GM12878 (cell line): ENCODE measurements around the gene POLA1. TPM values are rescaled to one million over a fixed set of nuclear protein-coding genes. Genes with fewer than 3 reads are reported as not detected.

Source experiments
- ATAC-seq: fragments of 200-7000 bp; cut with Tn5 transposase; 3 replicates; pipeline ENCODE4 v1.9.1; 2020; ENCODE audit warnings: mild to moderate bottlenecking, moderate library complexity
- BruUV-seq: library from RNA; stranded (reverse); fragments of 400-500 nt; replicated peaks from 2 replicates; lab custom pipeline; 2021; lab: Mats Ljungman, UMichigan
- CTCF ChIA-PET: fragments of 300-600 bp; sonication (Branson Sonifier 250); formaldehyde crosslinking; extraction: SDS; loops from one replicate; lab custom pipeline; 2021; ENCODE audit warnings: inconsistent platforms; lab: Yijun Ruan, JAX
- POLR2A ChIA-PET: fragments of 350-600 bp; formaldehyde crosslinking; extraction: SDS; loops from one replicate; lab custom pipeline; 2021; ENCODE audit warnings: inconsistent platforms; lab: Charles Lee
- RAD21 ChIA-PET: fragments of 300-600 bp; sonication (Branson Sonifier 250); formaldehyde crosslinking; loops from one replicate; lab custom pipeline; 2023; ENCODE audit warnings: antibody characterized with exemption; ENCODE audit not compliant: unreplicated experiment; lab: Charles Lee
- SMC1A ChIA-PET: fragments of 300-600 bp; sonication (Branson Sonifier 250); formaldehyde crosslinking; loops from one replicate; lab custom pipeline; 2023; ENCODE audit not compliant: unreplicated experiment, uncharacterized antibody; lab: Charles Lee
- DNase-seq: peaks from one replicate; pipeline ENCODE4 v3.0.0-alpha.2; 2011; ENCODE audit warnings: low read depth, low spot score
- FAIRE-seq: peaks from 3 replicates; lab custom pipeline; 2011; peaks lifted over from hg19 to GRCh38; lab: Jason Lieb, UNC
- H2AFZ ChIP-seq: 2 replicates; pipeline ENCODE4 v1.6.0; 2011; ENCODE audit warnings: low read depth, low read length, control low read depth; ENCODE audit not compliant: control insufficient read depth
- H3K27ac ChIP-seq: 2 replicates; pipeline ENCODE4 v1.5.1; 2011; ENCODE audit warnings: control low read depth; ENCODE audit not compliant: control insufficient read depth, insufficient read depth
- H3K27me3 ChIP-seq, 2 experiments: replicated peaks in 1 of 2; 2 replicates each; pipeline versions ENCODE4 v1.6.0 to v1.6.1; 2011; ENCODE audit warnings: low read length in 1 of 2; ENCODE audit not compliant: control insufficient read depth in 2 of 2, insufficient read depth in 2 of 2
- H3K36me3 ChIP-seq, 2 experiments: 2 replicates each; pipeline ENCODE4 v1.5.1; 2011; ENCODE audit warnings: low read length in 1 of 2; ENCODE audit not compliant: control insufficient read depth in 2 of 2, insufficient read depth in 2 of 2
- H3K4me1 ChIP-seq: 2 replicates; pipeline ENCODE4 v1.6.1; 2011; ENCODE audit warnings: mild to moderate bottlenecking, low read length, moderate library complexity, mixed read lengths; ENCODE audit not compliant: control insufficient read depth, insufficient read depth
- H3K4me2 ChIP-seq: 2 replicates; pipeline ENCODE4 v1.6.0; 2011; ENCODE audit warnings: control low read depth; ENCODE audit not compliant: control insufficient read depth, insufficient read depth
- H3K4me3 ChIP-seq: fragments of 200-600 bp; sonication (generic); 2 replicates; pipeline ENCODE4 v1.5.1; 2016
- H3K79me2 ChIP-seq: 2 replicates; pipeline ENCODE4 v1.6.0; 2011; ENCODE audit warnings: low read length; ENCODE audit not compliant: control insufficient read depth, insufficient read depth
- H3K9ac ChIP-seq: 2 replicates; pipeline ENCODE4 v1.8.0; 2011; ENCODE audit warnings: low read length, control low read depth, mixed read lengths; ENCODE audit not compliant: control insufficient read depth, insufficient read depth
- H3K9me3 ChIP-seq: replicated peaks from 3 replicates; pipeline ENCODE4 v1.5.1; 2011; ENCODE audit warnings: mild to moderate bottlenecking, low read length; ENCODE audit not compliant: control insufficient read depth, insufficient read depth
- H4K20me1 ChIP-seq: 2 replicates; pipeline ENCODE4 v1.6.0; 2011; ENCODE audit not compliant: control insufficient read depth, insufficient read depth
- ATF3 ChIP-seq: IDR thresholded peaks from 2 replicates; pipeline ENCODE4 v1.6.1; 2011; ENCODE audit warnings: low read depth, mild to moderate bottlenecking, low read length, moderate library complexity, borderline replicate concordance; ENCODE audit errors: extremely low read depth
- E2F8 ChIP-seq: fragments of 450-650 bp; IDR thresholded peaks from 2 replicates; pipeline ENCODE4 v1.6.1; 2018; ENCODE audit warnings: mild to moderate bottlenecking, low read depth, moderate library complexity; ENCODE audit not compliant: partially characterized antibody
- FOXM1 ChIP-seq: IDR thresholded peaks from 2 replicates; pipeline ENCODE4 v1.6.1; 2012; ENCODE audit warnings: low read depth, mild to moderate bottlenecking, inconsistent platforms, low read length, moderate library complexity
- GABPA ChIP-seq: IDR thresholded peaks from 2 replicates; pipeline ENCODE4 v1.6.1; 2014; ENCODE audit warnings: antibody characterized with exemption, low read depth, mild to moderate bottlenecking, inconsistent platforms
- KLF5 ChIP-seq: fragments of 450-650 bp; IDR thresholded peaks from 2 replicates; pipeline ENCODE4 v1.6.1; 2014; ENCODE audit warnings: mild to moderate bottlenecking; ENCODE audit not compliant: partially characterized antibody
- MAX ChIP-seq: IDR thresholded peaks from 2 replicates; pipeline ENCODE4 v1.6.1; 2012; ENCODE audit warnings: low read depth, low read length, improper control_type of control experiment
- NR2C2 ChIP-seq: IDR thresholded peaks from 2 replicates; pipeline ENCODE4 v1.6.1; 2011; ENCODE audit warnings: borderline replicate concordance, low read depth; ENCODE audit not compliant: control insufficient read depth, insufficient read length
- RELA ChIP-seq: fragments of 450-650 bp; IDR thresholded peaks from 2 replicates; pipeline ENCODE4 v1.8.0; 2014; ENCODE audit warnings: borderline replicate concordance; ENCODE audit not compliant: partially characterized antibody
- SMAD5 ChIP-seq: IDR thresholded peaks from 2 replicates; pipeline ENCODE4 v1.6.1; 2016; ENCODE audit warnings: antibody characterized with exemption, low read depth
- SPI1 ChIP-seq: IDR thresholded peaks from 2 replicates; pipeline ENCODE4 v1.6.1; 2011; ENCODE audit warnings: low read depth, mild to moderate bottlenecking, low read length, moderate library complexity, borderline replicate concordance; ENCODE audit not compliant: insufficient read depth
- SUPT20H ChIP-seq: IDR thresholded peaks from 2 replicates; pipeline ENCODE4 v1.6.1; 2011; ENCODE audit warnings: low read depth, mild to moderate bottlenecking, low read length, moderate library complexity, borderline replicate concordance; ENCODE audit not compliant: control insufficient read depth
- TARDBP ChIP-seq: IDR thresholded peaks from 2 replicates; pipeline ENCODE4 v1.6.1; 2016; ENCODE audit warnings: borderline replicate concordance
- ZNF217 ChIP-seq: fragments of 450-650 bp; IDR thresholded peaks from 2 replicates; pipeline ENCODE4 v1.6.1; 2017; ENCODE audit warnings: antibody characterized with exemption, mild to moderate bottlenecking
- WGBS: methylation state at CpG from one replicate; pipeline ENCODE4 v1.1.6; 2016; ENCODE audit warnings: low lambda C conversion rate; ENCODE audit not compliant: insufficient replicate concordance, insufficient coverage; ENCODE audit errors: missing lambda C conversion rate; 5-methylcytosine and 5-hydroxymethylcytosine counted together
- in situ Hi-C: fragments of 300-500 bp; cut with MboI; formaldehyde crosslinking; loops from 9 replicates; pipeline ENCODE4 v1.14.3; 2018; ENCODE audit warnings: mixed read lengths
- intact Hi-C: fragments of 100-400 bp; cut with micrococcal nuclease; formaldehyde crosslinking; loops from one replicate; pipeline ENCODE4 v1.14.2; 2022; ENCODE audit not compliant: unreplicated experiment
- polyA plus RNA-seq, 11 experiments: library from polyadenylated mRNA; depleted of rRNA in 4 of 11; unstranded in 6 of 11; stranded (reverse) in 5 of 11; fragments of >200 nt; fragmentation: Nextera tagmentation in 4 of 11; fragmentation: Illumina TruSeq in 1 of 11; extraction: Ambion mirVana in 4 of 11; extraction: Trizol in 1 of 11; gene quantifications; 1 replicate in 1 of 11; 2 replicates in 10 of 11; pipeline versions ENCODE4 v1.2.1 to v1.2.3, GENCODE V29; 2011 to 2016; ENCODE audit warnings: inconsistent platforms in 2 of 11, missing spikeins in 2 of 11, low read depth in 1 of 11
- total RNA-seq, 4 experiments: library from RNA; depleted of rRNA in 3 of 4; stranded (reverse); fragments of >200 nt in 3 of 4; fragmentation: Illumina TruSeq in 1 of 4; extraction: Trizol in 1 of 4; gene quantifications; 2 replicates each; pipeline versions ENCODE4 v1.2.1 to v1.2.3, GENCODE V29; 2013 to 2021

Gene POLA1
- total and polyA plus RNA-seq, 10 of the 15 experiments (the other 5 are each of a cell fraction or from before 2014, with no cell fraction given) = 6.5 to 34.7 (median 24.8) TPM

DNA sequence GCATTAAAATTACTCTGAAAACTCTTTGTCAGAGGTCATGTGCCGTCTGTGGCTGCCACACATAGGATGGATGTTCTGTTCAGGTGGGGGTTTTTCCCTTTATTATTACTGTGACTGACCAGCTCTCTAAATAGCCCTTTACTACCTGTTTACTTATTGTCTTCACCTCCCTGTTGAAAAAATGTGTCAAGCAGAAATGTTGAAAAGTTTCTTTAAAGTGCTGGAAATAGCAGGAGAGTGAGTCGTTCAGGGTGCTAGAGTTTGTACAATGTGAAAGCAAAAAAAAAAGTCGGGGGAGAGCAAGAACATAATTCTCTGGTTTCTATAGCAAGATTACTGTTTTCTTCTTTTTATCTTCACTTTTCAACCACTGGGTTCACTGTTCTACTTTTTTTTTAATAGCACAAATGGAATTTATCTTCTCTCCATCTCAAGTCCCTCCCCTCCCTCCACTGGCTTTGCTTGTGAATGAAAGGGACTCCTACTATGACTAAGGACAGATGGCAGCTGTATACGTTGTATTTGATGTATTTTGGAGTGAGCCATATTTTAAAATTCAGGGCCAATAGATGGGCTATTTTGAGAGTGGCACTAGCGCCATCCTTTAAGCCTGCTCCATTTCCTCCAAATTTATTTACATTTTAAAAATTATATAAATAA lies 288.7 kb downstream of the POLA1 start:
- Histone ChIP-seq H3K36me3 (no peaks in the 10 kb centered on the region), H2AFZ (no peak overlapping the region), H3K9me3 (no peaks in the 10 kb centered on the region), H3K4me3 (no peak overlapping the region), H3K27ac (no peak overlapping the region), H3K79me2 (no peaks in the 10 kb centered on the region), H4K20me1 (no peaks in the 10 kb centered on the region), H3K4me1 (no peaks in the 10 kb centered on the region), H3K27me3 (no peaks in the 10 kb centered on the region), H3K4me2 (no peak overlapping the region), H3K9ac (no peak overlapping the region)
- CTCF ChIA-PET = no interaction called here
- RAD21 ChIA-PET = no interaction called here
- BruUV-seq = no TSS peak
- WGBS = 23% methylated on average over 5 of the region's 5 CpGs
- in situ Hi-C loops = no loop called here
- TF ChIP-seq SPI1 = no peak
- SMC1A ChIA-PET = interaction anchor here (0.5 kb wide), 1 partner anchor 28 kb away, joined by 3 read pairs; no protein-coding TSS in a partner anchor
- intact Hi-C loops = no loop called here
- no peak for FAIRE-seq
- POLR2A ChIA-PET = no interaction called here
- ATAC-seq = no peak
- DNase-seq = no peak

DNA sequence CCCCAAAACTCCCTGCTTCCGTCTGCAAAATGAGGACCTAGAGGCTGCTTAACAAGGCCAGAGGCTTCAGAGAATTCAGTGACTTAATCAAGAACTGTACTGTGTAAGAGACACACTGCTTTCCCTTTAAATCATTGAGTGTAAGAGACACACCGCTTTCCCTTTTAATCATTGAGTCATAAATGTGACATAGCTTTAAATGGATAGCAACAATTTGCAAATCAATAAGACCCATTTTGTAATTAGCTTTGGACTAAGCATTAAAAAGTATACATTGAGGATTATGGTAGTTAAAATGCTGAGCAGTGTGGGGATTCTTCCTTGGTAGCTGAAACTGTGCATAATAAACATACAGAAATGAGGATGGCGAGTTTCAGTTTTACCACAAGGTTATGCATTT lies 290.2 kb downstream of the POLA1 start:
- Histone ChIP-seq H3K4me2 (no peak overlapping the region), H3K9ac (no peak overlapping the region), H3K27ac (no peak overlapping the region), H3K36me3 (no peaks in the 10 kb centered on the region), H4K20me1 (no peaks in the 10 kb centered on the region), H3K27me3 (no peaks in the 10 kb centered on the region), H3K9me3 (no peaks in the 10 kb centered on the region), H3K4me1 (no peaks in the 10 kb centered on the region), H3K79me2 (no peaks in the 10 kb centered on the region), H3K4me3 (no peak overlapping the region), H2AFZ (no peak overlapping the region)
- RAD21 ChIA-PET = no interaction called here
- POLR2A ChIA-PET = no interaction called here
- ATAC-seq = no peak
- in situ Hi-C loops = no loop called here
- no peak for FAIRE-seq
- CTCF ChIA-PET = interaction anchor here (1.7 kb wide), 1 partner anchor 145 kb away, joined by 4 read pairs; no protein-coding TSS in a partner anchor
- intact Hi-C loops = no loop called here
- no TSS peak for BruUV-seq
- DNase-seq = no peak
- WGBS = 28% methylated on average over 3 of the region's 3 CpGs
- SMC1A ChIA-PET = no interaction called here
- TF ChIP-seq TARDBP (no peak), GABPA (no peak), KLF5 (no peak), FOXM1 (no peak), MAX (no peak), ZNF217 (no peak), SUPT20H (no peak), NR2C2 (no peak), ATF3 (no peak), SMAD5 (no peak), E2F8 (no peak), RELA (no peak)
